A549 (cell line): Measurements from ENCODE around the gene STK4. TPM values are rescaled to one million over a fixed set of nuclear protein-coding genes. Genes with fewer than 3 reads are reported as not detected.
"Not testable (repeated sequence)": the region's sequence is repeated elsewhere in the genome, so short reads cannot be mapped to it uniquely, and the experiment has no call there.

Experiments
- ATAC-seq, 2 experiments: fragments of 200-7000 bp in 1 of 2; fragments of >200 bp in 1 of 2; cut with Nextera tagmentation in 1 of 2; cut with Tn5 transposase in 1 of 2; 3 replicates each; pipeline versions ENCODE4 v1.8.0 to v1.9.1; 2018 to 2020; ENCODE audit warnings: mild to moderate bottlenecking in 1 of 2, moderate library complexity in 1 of 2
- CTCF ChIA-PET: fragments of 300-600 bp; sonication (Branson Sonifier 250); formaldehyde crosslinking; extraction: SDS; loops from one replicate; lab custom pipeline; 2021; ENCODE audit warnings: antibody characterized with exemption, inconsistent platforms; lab: Yijun Ruan, JAX
- POLR2A ChIA-PET: fragments of 350-600 bp; formaldehyde crosslinking; extraction: SDS; loops from one replicate; lab custom pipeline; 2021; ENCODE audit warnings: antibody characterized with exemption, inconsistent platforms; lab: Yijun Ruan, JAX
- DNase-seq, 2 experiments: peaks; one replicate each; pipeline versions ENCODE4 v3.0.0 to v3.0.0-alpha.2; 2011 to 2016; ENCODE audit warnings: low read depth in 1 of 2, low spot score in 1 of 2
- FAIRE-seq: peaks from 2 replicates; lab custom pipeline; 2011; peaks lifted over from hg19 to GRCh38; lab: Jason Lieb, UNC
- H3K27ac ChIP-seq, 2 experiments: fragments of >200 bp; sonication (Bioruptor Twin); formaldehyde crosslinking; 3 replicates each; pipeline ENCODE4 v1.5.1; 2016 to 2017
- H3K4me1 ChIP-seq: fragments of >200 bp; sonication (Bioruptor Twin); formaldehyde crosslinking; 3 replicates; pipeline ENCODE4 v1.6.1; 2016
- H3K4me2 ChIP-seq: fragments of >200 bp; sonication (Bioruptor Twin); formaldehyde crosslinking; 3 replicates; pipeline ENCODE4 v1.6.1; 2016
- H3K4me3 ChIP-seq: fragments of >200 bp; sonication (Bioruptor Twin); formaldehyde crosslinking; 3 replicates; pipeline ENCODE4 v1.5.1; 2016
- H3K9me3 ChIP-seq: fragments of >200 bp; sonication (Bioruptor Twin); formaldehyde crosslinking; 3 replicates; pipeline ENCODE4 v1.6.1; 2016
- CBX2 ChIP-seq: fragments of 200-600 bp; sonication (generic); IDR thresholded peaks from 2 replicates; pipeline ENCODE4 v1.6.1; 2016; ENCODE audit warnings: low read depth, mild to moderate bottlenecking, borderline replicate concordance
- CEBPB ChIP-seq, 2 experiments: fragments of >200 bp in 1 of 2; sonication (Bioruptor Twin) in 1 of 2; formaldehyde crosslinking in 1 of 2; IDR thresholded peaks; 2 replicates each; pipeline ENCODE4 v1.6.1; 2012 to 2016
- CHD2 ChIP-seq: fragments of 150-350 bp; IDR thresholded peaks from 2 replicates; pipeline ENCODE4 v1.6.1; 2014; ENCODE audit warnings: low read length; ENCODE audit not compliant: partially characterized antibody
- CHD4 ChIP-seq: fragments of 200-600 bp; sonication (generic); IDR thresholded peaks from 2 replicates; pipeline ENCODE4 v1.6.1; 2016; ENCODE audit warnings: antibody characterized with exemption, mild to moderate bottlenecking, borderline replicate concordance
- EHF ChIP-seq: fragments of 250-450 bp; sonication (Bioruptor Pico); IDR thresholded peaks from 2 replicates; pipeline ENCODE4 v1.5.0; 2020; ENCODE audit warnings: mild to moderate bottlenecking
- EP300 ChIP-seq, 2 experiments: fragments of >200 bp; sonication (Bioruptor Twin); formaldehyde crosslinking; IDR thresholded peaks; 2 replicates in 1 of 2; 3 replicates in 1 of 2; pipeline ENCODE4 v1.6.1; 2016 to 2017
- ESRRA ChIP-seq: fragments of 150-350 bp; IDR thresholded peaks from 2 replicates; pipeline ENCODE4 v1.6.1; 2014; ENCODE audit warnings: mild to moderate bottlenecking, low read length, borderline replicate concordance
- FOSB ChIP-seq: fragments of 250-450 bp; sonication (Bioruptor Pico); IDR thresholded peaks from 2 replicates; pipeline ENCODE4 v1.5.0; 2020; ENCODE audit warnings: mild to moderate bottlenecking, moderate library complexity
- FOSL2 ChIP-seq, 2 experiments: fragments of 450-650 bp in 1 of 2; fragments of >200 bp in 1 of 2; sonication (Bioruptor Twin) in 1 of 2; formaldehyde crosslinking; IDR thresholded peaks; 2 replicates each; pipeline versions ENCODE4 v1.5.0 to v1.6.1; 2016 to 2020; ENCODE audit warnings: mild to moderate bottlenecking in 1 of 2, moderate library complexity in 1 of 2
- FOXS1 ChIP-seq: fragments of 250-450 bp; sonication (Bioruptor Pico); IDR thresholded peaks from 2 replicates; pipeline ENCODE4 v1.5.0; 2020; ENCODE audit warnings: mild to moderate bottlenecking, moderate library complexity
- HEYL ChIP-seq: fragments of 250-450 bp; sonication (Bioruptor Pico); IDR thresholded peaks from 2 replicates; pipeline ENCODE4 v1.8.0; 2021; ENCODE audit warnings: mild to moderate bottlenecking, moderate library complexity
- HOXB5 ChIP-seq: fragments of 250-450 bp; sonication (Bioruptor Pico); IDR thresholded peaks from 2 replicates; pipeline ENCODE4 v1.5.0; 2020; ENCODE audit warnings: mild to moderate bottlenecking, moderate library complexity
- JUN ChIP-seq, 2 experiments: fragments of >200 bp; sonication (Bioruptor Twin); formaldehyde crosslinking; IDR thresholded peaks; 2 replicates in 1 of 2; 3 replicates in 1 of 2; pipeline ENCODE4 v1.6.1; 2016 to 2017
- JUNB ChIP-seq: fragments of >200 bp; sonication (Bioruptor Twin); formaldehyde crosslinking; IDR thresholded peaks from 2 replicates; pipeline ENCODE4 v1.6.1; 2016
- MAFK ChIP-seq: fragments of 450-650 bp; IDR thresholded peaks from 2 replicates; pipeline ENCODE4 v1.6.1; 2014; ENCODE audit not compliant: partially characterized antibody
- MAZ ChIP-seq: fragments of 150-350 bp; IDR thresholded peaks from 2 replicates; pipeline ENCODE4 v1.6.1; 2014; ENCODE audit warnings: antibody characterized with exemption, low read depth, low read length, borderline replicate concordance
- NPAS2 ChIP-seq: fragments of 250-450 bp; sonication (Bioruptor Pico); IDR thresholded peaks from 2 replicates; pipeline ENCODE4 v1.8.0; 2022; ENCODE audit warnings: mild to moderate bottlenecking, moderate library complexity, borderline replicate concordance
- RAD21 ChIP-seq, 2 experiments: fragments of >200 bp in 1 of 2; sonication (Bioruptor Twin) in 1 of 2; formaldehyde crosslinking in 1 of 2; IDR thresholded peaks in 1 of 2; conservative IDR thresholded peaks in 1 of 2; 2 replicates in 1 of 2; 3 replicates in 1 of 2; pipeline ENCODE4 v1.6.1; 2012 to 2018; ENCODE audit warnings: inconsistent platforms in 1 of 2
- RARB ChIP-seq: fragments of 250-450 bp; sonication (Bioruptor Pico); IDR thresholded peaks from 2 replicates; pipeline ENCODE4 v1.8.0; 2021; ENCODE audit warnings: mild to moderate bottlenecking, moderate library complexity
- RNF2 ChIP-seq: fragments of 200-600 bp; sonication (generic); IDR thresholded peaks from 2 replicates; pipeline ENCODE4 v1.6.1; 2016; ENCODE audit warnings: low read depth, mild to moderate bottlenecking, antibody characterized with exemption, moderate library complexity, borderline replicate concordance
- TFCP2L1 ChIP-seq: fragments of 250-450 bp; sonication (Bioruptor Pico); IDR thresholded peaks from 2 replicates; pipeline ENCODE4 v1.5.0; 2021; ENCODE audit warnings: mild to moderate bottlenecking
- WGBS: methylation state at CpG from one replicate; pipeline ENCODE4 v1.1.6; 2017; ENCODE audit errors: missing lambda C conversion rate; 5-methylcytosine and 5-hydroxymethylcytosine counted together
- polyA plus RNA-seq, 4 experiments: library from polyadenylated mRNA; depleted of rRNA in 3 of 4; stranded (reverse); fragments of >200 nt; fragmentation: RNase III in 1 of 4; extraction: RNeasy Plus Mini Kit Qiagen cat#74134 plus additional on column Dnase treatment in 1 of 4; gene quantifications; 2 replicates in 3 of 4; 3 replicates in 1 of 4; pipeline ENCODE4 v1.2.3, GENCODE V29; 2011 to 2017
- TF ChIP-seq, protein P1 (sequence below): IDR thresholded peaks from 2 replicates; pipeline ENCODE4 v1.6.1; 2012; ENCODE audit warnings: low read depth, borderline replicate concordance
- TF ChIP-seq, protein P2 (sequence below): IDR thresholded peaks from 2 replicates; pipeline ENCODE4 v1.6.1; 2012
- TF ChIP-seq, protein P3 (sequence below): fragments of 150-350 bp; IDR thresholded peaks from 2 replicates; pipeline ENCODE4 v1.6.1; 2014; ENCODE audit warnings: low read depth, mild to moderate bottlenecking, low read length
- TF ChIP-seq, protein P4 (sequence below): fragments of 250-450 bp; sonication (Bioruptor Pico); IDR thresholded peaks from 2 replicates; pipeline ENCODE4 v1.5.0; 2020; ENCODE audit warnings: low read depth, mild to moderate bottlenecking, moderate library complexity
- TF ChIP-seq, protein P5 (sequence below): fragments of >200 bp; sonication (Bioruptor Twin); formaldehyde crosslinking; IDR thresholded peaks from 3 replicates; pipeline ENCODE4 v1.6.1; 2016

Gene STK4
- polyA plus RNA-seq, 2 of the 4 experiments (the other 2 are of a cell fraction): 14.5 to 34.5 TPM

DNA sequence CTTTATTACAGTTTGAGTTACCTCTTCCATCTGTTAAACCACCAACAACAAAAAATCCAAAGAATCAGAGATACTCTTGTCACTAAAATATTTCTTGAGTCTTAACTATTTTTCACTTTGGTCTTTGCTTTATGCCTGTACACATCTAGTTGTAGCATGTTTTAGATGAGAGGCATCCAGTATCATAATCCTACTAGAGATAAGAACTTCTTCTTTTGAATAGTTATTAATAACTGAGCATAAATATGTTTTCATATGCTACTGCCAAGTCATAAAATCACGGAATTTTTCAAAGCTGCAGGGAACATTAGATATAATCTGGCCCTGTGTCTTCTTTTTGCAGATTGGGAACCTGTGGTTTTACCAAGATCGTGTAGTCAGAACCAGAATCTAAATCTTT lies 55.3 kb downstream of the STK4 start:
- ATAC-seq (no peak), FAIRE-seq (no peak), DNase-seq (no peak)
- ChIA-PET POLR2A (no interaction called here), CTCF (interaction anchor here (2.8 to 3.3 kb wide), 3 partner anchors 11 to 270 kb away, joined by 10 to 16 read pairs (median 14); no protein-coding TSS in a partner anchor)
- WGBS: 83% methylated on average over 2 of the region's 2 CpGs
- Histone ChIP-seq H3K4me1 (no peaks in the 10 kb centered on the region), H3K9me3 (no peaks in the 10 kb centered on the region), H3K27ac (no peak overlapping the region), H3K4me3 (no peak overlapping the region), H3K4me2 (no peak overlapping the region)
- TF ChIP-seq EHF (CRISPR knock-in tag) (no peak), JUN (IDR thresholded peaks at IDR 0.05) (no peak), RARB (CRISPR knock-in tag) (no peak), CHD4 (no peak), FOSL2 (IDR thresholded peaks at IDR 0.05) (no peak), FOSL2 (CRISPR knock-in tag; IDR thresholded peaks at IDR 0.05) (no peak), EP300 (IDR thresholded peaks at IDR 0.05) (no peak), FOXS1 (CRISPR knock-in tag) (no peak), MAFK (no peak), RAD21 (conservative IDR thresholded peaks at IDR 0.05 in 1 of 2, IDR thresholded peaks at IDR 0.05 in 1 of 2) (no peak), HEYL (CRISPR knock-in tag) (no peak), RNF2 (no peak), CHD2 (no peak), CBX2 (no peak)
- TF ChIP-seq, protein P1, sequence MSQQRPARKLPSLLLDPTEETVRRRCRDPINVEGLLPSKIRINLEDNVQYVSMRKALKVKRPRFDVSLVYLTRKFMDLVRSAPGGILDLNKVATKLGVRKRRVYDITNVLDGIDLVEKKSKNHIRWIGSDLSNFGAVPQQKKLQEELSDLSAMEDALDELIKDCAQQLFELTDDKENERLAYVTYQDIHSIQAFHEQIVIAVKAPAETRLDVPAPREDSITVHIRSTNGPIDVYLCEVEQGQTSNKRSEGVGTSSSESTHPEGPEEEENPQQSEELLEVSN: no peak
- TF ChIP-seq, protein P2, sequence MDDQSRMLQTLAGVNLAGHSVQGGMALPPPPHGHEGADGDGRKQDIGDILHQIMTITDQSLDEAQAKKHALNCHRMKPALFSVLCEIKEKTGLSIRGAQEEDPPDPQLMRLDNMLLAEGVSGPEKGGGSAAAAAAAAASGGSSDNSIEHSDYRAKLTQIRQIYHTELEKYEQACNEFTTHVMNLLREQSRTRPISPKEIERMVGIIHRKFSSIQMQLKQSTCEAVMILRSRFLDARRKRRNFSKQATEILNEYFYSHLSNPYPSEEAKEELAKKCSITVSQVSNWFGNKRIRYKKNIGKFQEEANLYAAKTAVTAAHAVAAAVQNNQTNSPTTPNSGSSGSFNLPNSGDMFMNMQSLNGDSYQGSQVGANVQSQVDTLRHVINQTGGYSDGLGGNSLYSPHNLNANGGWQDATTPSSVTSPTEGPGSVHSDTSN: no peak
- TF ChIP-seq, protein P3, sequence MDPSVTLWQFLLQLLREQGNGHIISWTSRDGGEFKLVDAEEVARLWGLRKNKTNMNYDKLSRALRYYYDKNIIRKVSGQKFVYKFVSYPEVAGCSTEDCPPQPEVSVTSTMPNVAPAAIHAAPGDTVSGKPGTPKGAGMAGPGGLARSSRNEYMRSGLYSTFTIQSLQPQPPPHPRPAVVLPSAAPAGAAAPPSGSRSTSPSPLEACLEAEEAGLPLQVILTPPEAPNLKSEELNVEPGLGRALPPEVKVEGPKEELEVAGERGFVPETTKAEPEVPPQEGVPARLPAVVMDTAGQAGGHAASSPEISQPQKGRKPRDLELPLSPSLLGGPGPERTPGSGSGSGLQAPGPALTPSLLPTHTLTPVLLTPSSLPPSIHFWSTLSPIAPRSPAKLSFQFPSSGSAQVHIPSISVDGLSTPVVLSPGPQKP: no peak
- TF ChIP-seq, protein P4, sequence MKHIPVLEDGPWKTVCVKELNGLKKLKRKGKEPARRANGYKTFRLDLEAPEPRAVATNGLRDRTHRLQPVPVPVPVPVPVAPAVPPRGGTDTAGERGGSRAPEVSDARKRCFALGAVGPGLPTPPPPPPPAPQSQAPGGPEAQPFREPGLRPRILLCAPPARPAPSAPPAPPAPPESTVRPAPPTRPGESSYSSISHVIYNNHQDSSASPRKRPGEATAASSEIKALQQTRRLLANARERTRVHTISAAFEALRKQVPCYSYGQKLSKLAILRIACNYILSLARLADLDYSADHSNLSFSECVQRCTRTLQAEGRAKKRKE (CRISPR knock-in tag): no peak
- TF ChIP-seq, all 56 proteins: peak for 0

DNA sequence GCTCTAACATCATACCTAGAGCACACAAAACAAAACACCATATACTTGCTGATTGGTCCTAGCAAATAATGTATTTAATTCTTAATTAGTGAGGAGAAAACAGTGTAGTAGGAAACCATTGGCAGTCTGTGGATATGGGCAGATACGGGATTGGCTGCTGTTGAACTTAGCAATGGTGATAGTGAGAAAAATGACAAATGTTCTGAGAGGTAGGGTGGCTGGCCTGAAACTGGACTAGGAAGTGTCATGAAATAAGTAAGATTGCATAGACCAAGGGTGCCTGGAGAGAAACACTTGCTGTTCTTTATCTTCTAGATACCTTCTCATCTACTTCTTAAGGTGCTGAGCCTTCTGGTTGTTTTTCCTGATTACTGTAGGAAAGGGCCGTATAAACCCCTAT lies 56.8 kb downstream of the STK4 start:
- FAIRE-seq, POLR2A ChIA-PET, H3K4me3 ChIP-seq, H3K27ac ChIP-seq, ATAC-seq, H3K9me3 ChIP-seq, DNase-seq, H3K4me2 ChIP-seq, H3K4me1 ChIP-seq: not testable (repeated sequence)
- CTCF ChIA-PET: interaction anchor here (0.7 to 1.9 kb wide), 2 partner anchors 21 to 73 kb away, joined by 3 to 5 read pairs; no protein-coding TSS in a partner anchor
- 91% methylated on average over 2 of the region's 2 CpGs for WGBS

DNA sequence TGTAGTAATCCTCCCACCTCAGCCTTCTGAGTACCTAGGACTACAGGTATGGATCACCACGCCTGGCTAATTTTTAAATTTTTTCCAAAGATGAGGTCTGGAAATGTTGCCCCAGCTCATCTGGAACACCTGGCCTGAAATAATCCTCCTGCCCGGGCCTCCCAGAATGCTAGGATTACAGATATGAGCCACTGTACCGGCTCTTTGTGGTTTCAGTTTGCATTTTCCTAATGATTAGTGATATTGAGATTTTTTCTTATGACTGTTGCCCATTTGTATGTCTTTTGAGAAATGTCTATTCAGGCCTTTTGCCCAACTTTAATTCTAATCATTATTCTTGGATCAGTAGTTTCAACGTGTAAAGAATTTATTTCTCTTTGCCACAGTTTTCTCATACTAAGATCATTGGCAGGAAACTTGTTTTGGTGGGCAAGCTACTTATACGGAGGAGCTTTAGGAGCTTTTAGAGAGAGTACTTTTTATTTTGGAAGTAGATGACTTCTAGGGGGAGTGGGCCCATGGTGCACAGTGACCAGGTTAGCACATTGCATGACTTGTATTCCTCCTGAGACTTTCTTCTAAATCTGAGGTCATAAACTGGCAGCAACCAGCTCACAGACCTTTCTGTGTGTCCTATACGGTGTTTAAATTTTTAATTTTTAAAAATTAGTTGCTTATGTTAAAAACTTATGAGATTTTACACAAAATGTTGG lies 62.3 kb downstream of the STK4 start:
- ATAC-seq: no peak
- POLR2A ChIA-PET: no interaction called here
- Histone ChIP-seq H3K4me1 (no peaks in the 10 kb centered on the region), H3K4me3 (no peak overlapping the region), H3K4me2 (no peak overlapping the region), H3K9me3 (no peaks in the 10 kb centered on the region), H3K27ac (no peak overlapping the region)
- FAIRE-seq: no peak
- 90% methylated on average over 6 of the region's 6 CpGs for WGBS
- TF ChIP-seq RAD21 (conservative IDR thresholded peaks at IDR 0.05 in 1 of 2, IDR thresholded peaks at IDR 0.05 in 1 of 2) (no peak), TFCP2L1 (no peak), FOSB (CRISPR knock-in tag) (no peak), NPAS2 (CRISPR knock-in tag) (no peak), CEBPB (IDR thresholded peaks at IDR 0.05) (no peak), MAZ (no peak), EP300 (IDR thresholded peaks at IDR 0.05) (no peak), ESRRA (no peak), HOXB5 (CRISPR knock-in tag) (no peak), JUNB (no peak), CBX2 (no peak)
- TF ChIP-seq, protein P1: no peak
- TF ChIP-seq, protein P5, sequence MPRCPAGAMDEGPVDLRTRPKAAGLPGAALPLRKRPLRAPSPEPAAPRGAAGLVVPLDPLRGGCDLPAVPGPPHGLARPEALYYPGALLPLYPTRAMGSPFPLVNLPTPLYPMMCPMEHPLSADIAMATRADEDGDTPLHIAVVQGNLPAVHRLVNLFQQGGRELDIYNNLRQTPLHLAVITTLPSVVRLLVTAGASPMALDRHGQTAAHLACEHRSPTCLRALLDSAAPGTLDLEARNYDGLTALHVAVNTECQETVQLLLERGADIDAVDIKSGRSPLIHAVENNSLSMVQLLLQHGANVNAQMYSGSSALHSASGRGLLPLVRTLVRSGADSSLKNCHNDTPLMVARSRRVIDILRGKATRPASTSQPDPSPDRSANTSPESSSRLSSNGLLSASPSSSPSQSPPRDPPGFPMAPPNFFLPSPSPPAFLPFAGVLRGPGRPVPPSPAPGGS: no peak
- CTCF ChIA-PET: interaction anchor here (0.9 to 6.8 kb wide), 6 partner anchors 14 to 262 kb away, joined by 3 to 44 read pairs (median 7); no protein-coding TSS in a partner anchor
- DNase-seq: no peak
